Peyer's patch (tissue), 4 donors: ENCODE measurements around the gene CRB2.

ENCODE experiments used
- POLR2A ChIP-seq, 2 donors: fragments of 450-650 bp; IDR thresholded peaks; one replicate each; pipeline ENCODE4 v1.5.1; 2017; ENCODE audit warnings: antibody characterized with exemption in 2 of 2, mild to moderate bottlenecking in 2 of 2, moderate library complexity in 2 of 2
- TF ChIP-seq, protein P1 (sequence below), 6 experiments: fragments of 450-650 bp in 4 of 6; fragments of 200-600 bp in 2 of 6; sonication (generic) in 1 of 6; IDR thresholded peaks; one replicate each; pipeline ENCODE4 v1.5.1; 2017 to 2019; ENCODE audit warnings: antibody characterized with exemption in 6 of 6, mild to moderate bottlenecking in 3 of 6, moderate library complexity in 1 of 6

DNA sequence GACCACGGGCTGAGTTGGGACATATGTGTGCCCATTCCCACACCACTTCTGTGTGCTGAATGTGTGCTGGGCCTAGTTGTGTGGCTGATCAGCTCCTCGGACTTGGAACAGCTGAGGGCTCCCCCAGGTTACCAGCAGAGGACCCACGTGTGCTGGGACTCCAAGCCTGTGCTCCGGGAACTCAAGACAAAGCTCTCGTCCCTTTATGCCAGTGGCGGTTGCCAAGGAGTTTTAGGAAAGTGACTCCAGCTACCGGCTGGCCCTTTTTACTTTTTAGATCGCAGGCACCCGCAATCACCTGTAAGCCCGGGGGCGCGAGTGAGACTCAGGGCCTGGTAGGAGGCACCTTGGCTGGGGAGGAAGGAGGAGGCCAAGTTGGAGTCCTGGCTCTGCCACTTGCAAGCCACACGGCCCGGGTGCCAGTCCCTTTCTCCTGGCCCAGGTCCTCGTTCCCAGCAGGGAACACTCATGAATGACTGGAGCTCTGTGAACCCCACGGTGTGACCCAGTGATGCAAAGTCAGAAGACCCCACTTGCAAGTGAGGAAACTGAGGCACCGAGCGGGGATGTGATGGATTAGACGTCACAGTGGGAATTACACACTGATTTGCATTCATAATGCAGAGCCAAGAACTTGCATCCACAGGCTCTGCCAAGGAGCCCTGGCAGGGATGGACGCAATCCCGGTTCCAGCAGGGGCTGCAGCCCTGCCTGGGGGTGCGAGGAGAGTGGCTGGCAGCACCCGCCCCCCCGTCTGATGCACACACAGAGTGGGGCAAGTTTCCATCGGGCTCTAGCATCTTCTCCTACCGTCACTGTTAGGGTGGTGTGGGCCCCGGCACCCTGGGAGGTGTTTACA lies 26.9 kb downstream of the CRB2 start:
- TF ChIP-seq, protein P1, sequence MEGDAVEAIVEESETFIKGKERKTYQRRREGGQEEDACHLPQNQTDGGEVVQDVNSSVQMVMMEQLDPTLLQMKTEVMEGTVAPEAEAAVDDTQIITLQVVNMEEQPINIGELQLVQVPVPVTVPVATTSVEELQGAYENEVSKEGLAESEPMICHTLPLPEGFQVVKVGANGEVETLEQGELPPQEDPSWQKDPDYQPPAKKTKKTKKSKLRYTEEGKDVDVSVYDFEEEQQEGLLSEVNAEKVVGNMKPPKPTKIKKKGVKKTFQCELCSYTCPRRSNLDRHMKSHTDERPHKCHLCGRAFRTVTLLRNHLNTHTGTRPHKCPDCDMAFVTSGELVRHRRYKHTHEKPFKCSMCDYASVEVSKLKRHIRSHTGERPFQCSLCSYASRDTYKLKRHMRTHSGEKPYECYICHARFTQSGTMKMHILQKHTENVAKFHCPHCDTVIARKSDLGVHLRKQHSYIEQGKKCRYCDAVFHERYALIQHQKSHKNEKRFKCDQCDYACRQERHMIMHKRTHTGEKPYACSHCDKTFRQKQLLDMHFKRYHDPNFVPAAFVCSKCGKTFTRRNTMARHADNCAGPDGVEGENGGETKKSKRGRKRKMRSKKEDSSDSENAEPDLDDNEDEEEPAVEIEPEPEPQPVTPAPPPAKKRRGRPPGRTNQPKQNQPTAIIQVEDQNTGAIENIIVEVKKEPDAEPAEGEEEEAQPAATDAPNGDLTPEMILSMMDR (IDR thresholded peaks at IDR 0.05) = no peak
- no peak for TF ChIP-seq POLR2A (IDR thresholded peaks at IDR 0.05)
